Nephron progenitor cell (in vitro differentiated cells): ENCODE results near the gene PLEKHA6.

Experiments
- DNase-seq: peaks from one replicate; pipeline ENCODE4 v3.0.0; 2021
- H3K27ac Mint-ChIP-seq: 2 replicates; pipeline ENCODE4 v1.8.0; 2021; ENCODE audit warnings: mild to moderate bottlenecking, moderate library complexity, mixed read lengths
- H3K27me3 Mint-ChIP-seq: 2 replicates; pipeline ENCODE4 v1.8.0; 2021; ENCODE audit warnings: mild to moderate bottlenecking, low read depth, mixed read lengths; ENCODE audit not compliant: poor library complexity
- H3K36me3 Mint-ChIP-seq: 2 replicates; pipeline ENCODE4 v1.8.0; 2021; ENCODE audit warnings: low read depth, mixed read lengths
- H3K4me1 Mint-ChIP-seq: 2 replicates; pipeline ENCODE4 v1.8.0; 2021; ENCODE audit warnings: mixed read lengths
- H3K4me3 Mint-ChIP-seq: 2 replicates; pipeline ENCODE4 v1.8.0; 2021; ENCODE audit warnings: mild to moderate bottlenecking, moderate library complexity, mixed read lengths
- H3K9me3 Mint-ChIP-seq: 2 replicates; pipeline ENCODE4 v1.8.0; 2021; ENCODE audit warnings: mild to moderate bottlenecking, moderate library complexity, mixed read lengths
- CTCF ChIP-seq: fragments of 200-600 bp; sonication (generic); IDR thresholded peaks from 2 replicates; pipeline ENCODE4 v1.5.0; 2021; ENCODE audit warnings: antibody characterized with exemption

Gene PLEKHA6

GRCh38 chr1:204275695-204276370 lies 83.9 kb downstream of the PLEKHA6 start:
- H3K9me3 Mint-ChIP-seq: no peaks in the 10 kb centered on the region
- no peak overlapping the region for H3K4me3 Mint-ChIP-seq
- no peak overlapping the region for H3K27ac Mint-ChIP-seq
- no peak for TF ChIP-seq CTCF
- no peak for DNase-seq
- H3K4me1 Mint-ChIP-seq: peaks cover 65% of the 10 kb centered on the region
- H3K27me3 Mint-ChIP-seq: peaks cover 40% of the 10 kb centered on the region
- no peaks in the 10 kb centered on the region for H3K36me3 Mint-ChIP-seq

- H3K36me3 Mint-ChIP-seq: no peaks in the 10 kb centered on the region
- TF ChIP-seq CTCF: no peak
- no peak for DNase-seq
- H3K4me1 Mint-ChIP-seq: peaks cover 51% of the 10 kb centered on the region
- H3K27me3 Mint-ChIP-seq: peaks cover 34% of the 10 kb centered on the region
- H3K4me3 Mint-ChIP-seq: no peak overlapping the region
- H3K9me3 Mint-ChIP-seq: no peaks in the 10 kb centered on the region
- no peak overlapping the region for H3K27ac Mint-ChIP-seq
These were observed 85.3 kb downstream of the PLEKHA6 start for GRCh38 chr1:204274446-204274845.

GRCh38 chr1:204272505-204272904 lies 87.2 kb downstream of the PLEKHA6 start:
- no peak overlapping the region for H3K27ac Mint-ChIP-seq
- DNase-seq: no peak
- peaks cover 39% of the 10 kb centered on the region for H3K4me1 Mint-ChIP-seq
- peaks cover 40% of the 10 kb centered on the region for H3K27me3 Mint-ChIP-seq
- H3K36me3 Mint-ChIP-seq: no peaks in the 10 kb centered on the region
- H3K9me3 Mint-ChIP-seq: no peaks in the 10 kb centered on the region
- H3K4me3 Mint-ChIP-seq: no peak overlapping the region
- TF ChIP-seq CTCF: no peak

GRCh38 chr1:204271970-204272369 lies 87.8 kb downstream of the PLEKHA6 start:
- peaks cover 39% of the 10 kb centered on the region for H3K27me3 Mint-ChIP-seq
- H3K9me3 Mint-ChIP-seq: no peaks in the 10 kb centered on the region
- TF ChIP-seq CTCF: no peak
- H3K4me1 Mint-ChIP-seq: peaks cover 38% of the 10 kb centered on the region
- H3K36me3 Mint-ChIP-seq: no peaks in the 10 kb centered on the region
- DNase-seq: no peak
- no peak overlapping the region for H3K27ac Mint-ChIP-seq
- H3K4me3 Mint-ChIP-seq: no peak overlapping the region

- Mint-ChIP-seq H3K27ac (no peak overlapping the region), H3K9me3 (no peaks in the 10 kb centered on the region), H3K4me1 (peaks cover 39% of the 10 kb centered on the region)
These were observed 91.6 kb downstream of the PLEKHA6 start for GRCh38 chr1:204268101-204268500.

More at GRCh38 chr1:204268101-204268500, 91.6 kb downstream of the PLEKHA6 start:
- no peak for TF ChIP-seq CTCF
- no peak for DNase-seq
- no peaks in the 10 kb centered on the region for H3K36me3 Mint-ChIP-seq
- H3K27me3 Mint-ChIP-seq: peaks cover 13% of the 10 kb centered on the region
- H3K4me3 Mint-ChIP-seq: no peak overlapping the region
